Measurements from ENCODE around the gene CCNJL.
A peak's percentile ranks its signal among the peaks of the same experiment; 100 is the strongest.

Gene CCNJL

DNA sequence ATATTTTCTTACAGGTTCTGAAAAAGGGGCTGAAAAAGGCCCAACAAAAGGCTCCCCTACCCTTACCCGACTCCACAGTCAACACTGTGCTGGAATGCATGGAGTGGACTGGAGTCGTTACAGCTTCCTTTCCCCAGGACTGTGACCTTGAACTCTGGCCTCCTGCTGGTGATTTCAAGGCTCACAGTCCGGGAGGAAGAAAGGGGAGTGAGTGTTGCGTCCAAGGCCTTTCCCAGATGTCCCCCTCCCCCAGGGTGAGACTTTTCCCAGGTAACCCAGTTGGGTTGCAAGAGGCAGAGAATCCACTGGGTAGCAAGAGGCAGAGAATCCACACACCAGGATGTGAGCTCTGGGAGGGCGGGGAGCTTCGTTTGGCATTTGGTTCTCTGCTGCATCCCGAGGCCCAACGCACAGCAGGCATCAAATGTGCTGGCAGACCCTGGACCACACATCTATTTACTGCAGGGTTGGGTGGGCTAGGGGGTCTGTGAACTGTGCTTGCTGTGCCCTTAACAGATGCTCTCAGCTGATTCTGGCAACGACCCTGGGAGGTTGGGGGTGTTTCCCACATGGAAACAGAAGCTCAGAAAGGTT, 45.5 kb downstream of the CCNJL start:
- TF ChIP-seq, protein P1, sequence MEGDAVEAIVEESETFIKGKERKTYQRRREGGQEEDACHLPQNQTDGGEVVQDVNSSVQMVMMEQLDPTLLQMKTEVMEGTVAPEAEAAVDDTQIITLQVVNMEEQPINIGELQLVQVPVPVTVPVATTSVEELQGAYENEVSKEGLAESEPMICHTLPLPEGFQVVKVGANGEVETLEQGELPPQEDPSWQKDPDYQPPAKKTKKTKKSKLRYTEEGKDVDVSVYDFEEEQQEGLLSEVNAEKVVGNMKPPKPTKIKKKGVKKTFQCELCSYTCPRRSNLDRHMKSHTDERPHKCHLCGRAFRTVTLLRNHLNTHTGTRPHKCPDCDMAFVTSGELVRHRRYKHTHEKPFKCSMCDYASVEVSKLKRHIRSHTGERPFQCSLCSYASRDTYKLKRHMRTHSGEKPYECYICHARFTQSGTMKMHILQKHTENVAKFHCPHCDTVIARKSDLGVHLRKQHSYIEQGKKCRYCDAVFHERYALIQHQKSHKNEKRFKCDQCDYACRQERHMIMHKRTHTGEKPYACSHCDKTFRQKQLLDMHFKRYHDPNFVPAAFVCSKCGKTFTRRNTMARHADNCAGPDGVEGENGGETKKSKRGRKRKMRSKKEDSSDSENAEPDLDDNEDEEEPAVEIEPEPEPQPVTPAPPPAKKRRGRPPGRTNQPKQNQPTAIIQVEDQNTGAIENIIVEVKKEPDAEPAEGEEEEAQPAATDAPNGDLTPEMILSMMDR (IDR thresholded peaks at IDR 0.05; ENCODE audit: low read depth, low read length, missing control alignments), result peak; percentile 20
- DNase-seq (ENCODE audit: low read depth), result no peak
- no peak overlapping the region for H3K4me3 ChIP-seq (ENCODE audit: low read depth, low read length)

DNA sequence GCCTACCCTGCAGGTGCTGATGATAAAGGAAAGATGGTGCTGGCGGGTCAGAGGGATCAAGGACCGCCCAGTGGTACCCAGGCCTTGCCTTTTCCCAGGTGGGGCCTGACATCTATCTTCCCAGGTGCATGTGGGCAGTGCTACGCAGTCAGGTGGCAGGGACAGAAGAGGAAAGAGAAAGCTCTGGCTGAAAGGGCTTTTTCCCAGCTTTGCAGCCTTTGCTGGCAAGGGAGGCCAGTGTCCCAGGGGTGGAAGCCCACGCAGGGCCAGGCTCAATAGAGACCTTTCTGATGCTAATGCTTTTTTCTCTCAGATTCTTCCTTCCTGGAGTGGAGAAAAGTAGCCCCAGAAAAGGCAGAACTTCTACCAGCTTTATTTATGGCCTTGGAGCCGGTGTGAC, 46.3 kb downstream of the CCNJL start:
- H3K4me3 ChIP-seq (ENCODE audit: low read depth, low read length), result no peak overlapping the region
- TF ChIP-seq, protein P1 (IDR thresholded peaks at IDR 0.05; ENCODE audit: low read depth, low read length, missing control alignments), result no peak
- no peak for DNase-seq (ENCODE audit: low read depth)

DNA sequence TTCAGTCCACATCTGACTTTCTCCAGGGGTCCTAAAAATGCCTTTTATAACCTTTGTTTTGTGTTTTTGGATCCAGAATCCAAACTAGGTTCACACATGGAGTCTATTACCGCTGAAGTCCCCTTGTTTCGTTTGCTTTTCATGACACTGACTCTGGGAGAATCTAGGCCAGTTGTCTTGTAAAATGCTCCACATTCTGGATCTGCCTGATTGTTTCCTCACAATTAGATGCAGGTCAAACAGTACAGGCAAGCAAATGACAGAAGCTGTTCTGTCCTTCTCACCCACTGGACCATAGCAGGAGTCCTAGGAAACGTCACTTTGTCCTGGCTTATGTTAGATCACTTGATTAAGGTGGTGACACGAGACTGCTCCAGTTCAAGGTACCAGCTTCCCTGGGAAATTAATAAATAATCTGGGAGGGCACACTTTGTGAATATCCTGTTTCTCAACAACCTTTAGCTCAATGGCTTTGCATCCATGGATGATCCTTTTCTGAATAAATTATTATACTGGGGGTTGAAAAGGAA, 49.0 kb downstream of the CCNJL start:
- no peak for DNase-seq (ENCODE audit: low read depth)
- H3K4me3 ChIP-seq (ENCODE audit: low read depth, low read length), result no peak overlapping the region
- TF ChIP-seq, protein P1 (IDR thresholded peaks at IDR 0.05; ENCODE audit: low read depth, low read length, missing control alignments), result no peak

DNA sequence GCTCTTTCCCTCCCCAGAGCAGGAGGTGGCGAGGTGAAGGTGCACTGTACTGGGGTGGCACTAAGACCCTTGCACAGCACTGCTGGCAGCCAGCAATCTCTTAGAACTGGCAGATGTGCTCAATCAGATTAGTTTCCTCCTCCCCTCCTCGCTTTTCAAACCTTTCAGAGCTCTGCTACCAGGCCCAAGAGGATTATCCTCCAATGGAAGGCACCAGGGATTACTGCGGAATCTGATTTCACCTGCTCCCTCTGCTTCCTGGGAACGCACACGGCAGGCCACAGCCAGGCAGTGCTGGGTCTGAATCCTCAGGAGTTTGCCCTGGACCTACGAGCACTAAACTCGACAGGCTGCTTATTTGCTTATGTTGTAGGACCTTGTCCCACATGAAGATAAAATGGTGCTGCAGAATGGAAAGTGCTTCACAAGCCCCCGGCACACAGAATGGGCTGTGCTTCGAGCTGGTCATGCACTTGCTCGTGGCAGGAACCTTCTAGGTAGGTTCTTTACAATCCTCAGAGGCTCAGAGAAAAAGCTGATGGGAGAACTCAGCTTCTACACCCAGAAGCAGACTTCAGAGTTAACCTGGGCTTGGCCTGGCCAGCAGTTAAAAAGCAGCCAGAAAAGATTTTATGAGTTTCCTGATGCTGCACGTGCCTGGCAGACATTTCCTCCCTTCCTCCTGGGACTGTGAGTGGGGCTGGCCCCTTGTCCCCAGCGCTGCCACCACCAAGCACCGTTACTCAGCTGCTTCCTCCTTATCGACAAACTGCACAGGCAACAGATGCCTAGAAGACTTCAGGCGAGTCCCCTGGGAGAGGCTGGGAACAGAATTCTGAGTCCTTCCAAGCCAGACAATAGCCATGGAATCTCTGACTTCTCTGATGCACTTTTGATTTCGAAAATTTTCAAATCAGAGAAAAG, 50.0 kb downstream of the CCNJL start:
- TF ChIP-seq, protein P1 (IDR thresholded peaks at IDR 0.05; ENCODE audit: low read depth, low read length, missing control alignments), result no peak
- H3K4me3 ChIP-seq (ENCODE audit: low read depth, low read length), result no peak overlapping the region
- no peak for DNase-seq (ENCODE audit: low read depth)

DNA sequence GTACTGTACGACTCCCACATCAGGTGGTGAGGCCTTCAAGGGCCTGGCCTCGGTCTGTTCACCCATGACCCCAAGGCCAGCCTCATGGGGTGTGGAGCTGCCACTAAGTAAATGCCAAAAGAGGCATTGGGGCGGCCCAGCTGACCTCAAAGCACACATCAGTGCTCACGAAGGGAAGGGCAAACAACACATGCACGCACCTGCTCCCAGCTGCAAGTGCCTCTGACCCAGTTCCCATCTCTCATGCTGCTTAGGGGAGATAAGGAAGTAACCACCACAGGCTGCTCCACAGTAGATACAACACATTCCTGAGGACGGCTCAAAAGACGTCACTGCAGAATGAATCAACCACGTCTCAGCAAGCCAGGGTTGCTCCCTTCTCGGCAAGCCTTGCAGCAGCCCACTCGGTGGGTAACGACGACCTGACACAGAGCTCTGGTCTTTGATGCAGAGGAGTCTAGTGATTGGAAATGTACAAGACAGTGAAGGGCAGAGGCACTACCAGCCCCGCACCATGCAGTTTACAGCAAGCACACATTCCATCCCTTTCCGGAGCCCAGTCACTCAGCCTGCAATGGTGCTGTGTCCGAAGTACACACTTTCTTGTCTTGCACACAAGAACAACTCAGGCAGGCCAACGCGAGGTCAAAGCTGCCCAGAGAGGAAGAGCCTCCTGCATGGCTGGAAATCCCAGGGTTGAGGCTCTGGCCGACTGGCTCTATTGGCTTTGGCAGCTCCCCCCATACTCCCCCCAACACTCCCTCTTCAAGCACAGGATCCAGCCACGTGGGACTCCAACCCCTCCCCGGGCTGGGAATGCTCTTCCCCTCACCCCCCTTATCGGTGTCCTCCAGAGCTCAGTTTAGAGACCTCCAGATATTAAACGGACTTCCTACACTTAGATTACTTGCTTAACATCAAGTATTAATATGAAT, 51.2 kb downstream of the CCNJL start:
- TF ChIP-seq, protein P1 (IDR thresholded peaks at IDR 0.05; ENCODE audit: low read depth, low read length, missing control alignments), result no peak
- DNase-seq (ENCODE audit: low read depth), result no peak
- H3K4me3 ChIP-seq (ENCODE audit: low read depth, low read length), result no peak overlapping the region

DNA sequence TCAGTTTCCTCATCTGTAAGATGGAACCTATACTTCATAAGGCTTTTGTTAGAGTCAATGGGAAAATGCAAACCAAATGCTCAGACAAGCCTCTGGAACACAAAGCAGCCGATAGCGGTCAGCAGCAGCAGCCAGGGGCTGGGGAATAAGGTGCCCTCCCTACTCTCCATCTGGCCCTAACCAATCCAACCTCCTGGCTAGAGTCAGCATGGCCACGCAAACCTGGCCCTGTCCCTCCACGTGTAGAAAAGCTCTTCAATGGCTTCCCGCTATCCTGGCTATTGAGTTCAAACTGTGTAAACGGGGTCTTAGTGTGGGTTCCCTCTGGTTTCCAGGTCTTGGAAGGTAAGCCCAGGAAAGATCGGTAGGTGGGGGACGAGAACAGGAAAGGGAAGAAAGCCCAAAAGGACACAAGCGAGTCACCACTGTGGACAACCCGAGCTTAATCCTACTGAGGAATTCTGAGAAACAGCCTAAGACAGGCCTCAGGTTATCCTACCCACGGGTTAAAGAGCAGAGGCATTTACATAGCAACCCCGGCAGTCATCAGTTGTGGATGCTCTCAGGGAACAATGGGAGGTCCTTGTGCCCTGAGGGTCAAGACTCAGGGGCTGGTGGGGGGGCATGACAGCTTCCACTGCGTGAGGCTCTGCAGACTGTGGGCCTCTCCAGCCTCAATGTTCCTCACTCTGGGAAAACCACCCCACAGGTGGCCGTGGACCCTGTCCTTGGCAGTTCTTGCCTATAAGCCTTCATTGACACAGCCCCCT, 52.2 kb downstream of the CCNJL start:
- H3K4me3 ChIP-seq (ENCODE audit: low read depth, low read length), result no peak overlapping the region
- TF ChIP-seq, protein P1 (IDR thresholded peaks at IDR 0.05; ENCODE audit: low read depth, low read length, missing control alignments), result no peak
- no peak for DNase-seq (ENCODE audit: low read depth)
